HepG2 (cell line): Measurements from ENCODE around the gene SERHL2. TPM values are rescaled to one million over a fixed set of nuclear protein-coding genes. Genes with fewer than 3 reads are reported as not detected.

Experiments
- ARID3A ChIP-seq: IDR thresholded peaks from 2 replicates; pipeline ENCODE4 v1.6.1; 2012; ENCODE audit warnings: low read depth, low read length, improper control_type of control experiment
- HOXA3 ChIP-seq: sonication (generic); formaldehyde crosslinking; IDR thresholded peaks from 2 replicates; pipeline ENCODE4 v1.5.0; 2020; ENCODE audit warnings: missing genetic modification reagents
- KDM1A ChIP-seq: IDR thresholded peaks from 2 replicates; pipeline ENCODE4 v1.6.1; 2016; ENCODE audit warnings: missing compliant biosample characterization
- MATR3 ChIP-seq: sonication (generic); formaldehyde crosslinking; IDR thresholded peaks from 2 replicates; pipeline ENCODE4 v1.4.0; 2020; ENCODE audit warnings: missing genetic modification reagents
- MTF1 ChIP-seq: sonication (generic); formaldehyde crosslinking; IDR thresholded peaks from 2 replicates; pipeline ENCODE4 v1.5.0; 2020; ENCODE audit warnings: missing genetic modification reagents
- SUZ12 ChIP-seq: fragments of 150-350 bp; IDR thresholded peaks from 2 replicates; pipeline ENCODE4 v1.6.1; 2014; ENCODE audit warnings: low read depth, low read length
- TARDBP ChIP-seq: sonication (generic); formaldehyde crosslinking; IDR thresholded peaks from 2 replicates; pipeline ENCODE4 v1.8.0; 2022; ENCODE audit warnings: mild to moderate bottlenecking, missing genetic modification reagents
- TFDP1 ChIP-seq: IDR thresholded peaks from 2 replicates; pipeline ENCODE4 v1.6.1; 2016; ENCODE audit warnings: missing compliant biosample characterization, missing genetic modification reagents, borderline replicate concordance
- TFDP2 ChIP-seq: sonication (generic); formaldehyde crosslinking; IDR thresholded peaks from 2 replicates; pipeline ENCODE4 v1.4.0; 2020; ENCODE audit warnings: missing genetic modification reagents
- TIGD3 ChIP-seq: sonication (generic); formaldehyde crosslinking; IDR thresholded peaks from 2 replicates; pipeline ENCODE4 v1.5.1; 2020; ENCODE audit warnings: mild to moderate bottlenecking, missing genetic modification reagents, borderline replicate concordance
- U2AF1 ChIP-seq: fragments of 200-400 bp; formaldehyde crosslinking; optimal IDR thresholded peaks from 2 replicates; pipeline ENCODE3; 2017; ENCODE audit warnings: mild to moderate bottlenecking, low read depth, low read length
- ZBTB44 ChIP-seq: sonication (generic); formaldehyde crosslinking; IDR thresholded peaks from 2 replicates; pipeline ENCODE4 v1.4.0; 2020; ENCODE audit warnings: missing genetic modification reagents
- ZNF138 ChIP-seq: sonication (generic); formaldehyde crosslinking; IDR thresholded peaks from 2 replicates; pipeline ENCODE4 v1.5.0; 2020; ENCODE audit warnings: mild to moderate bottlenecking, low read depth, missing genetic modification reagents
- ZNF446 ChIP-seq: sonication (generic); formaldehyde crosslinking; IDR thresholded peaks from 2 replicates; pipeline ENCODE4 v1.5.0; 2020; ENCODE audit warnings: mild to moderate bottlenecking, missing genetic modification reagents
- ZNF614 ChIP-seq: IDR thresholded peaks from 2 replicates; pipeline ENCODE4 v1.6.1; 2018; ENCODE audit warnings: missing biosample characterization, missing genetic modification reagents, inconsistent platforms, borderline replicate concordance
- ZNF639 ChIP-seq: conservative IDR thresholded peaks from 2 replicates; pipeline ENCODE4 v1.6.1; 2018; ENCODE audit warnings: missing genetic modification reagents
- ZNF670 ChIP-seq: sonication (generic); formaldehyde crosslinking; IDR thresholded peaks from 2 replicates; pipeline ENCODE4 v1.8.0; 2022; ENCODE audit warnings: mild to moderate bottlenecking, missing genetic modification reagents, borderline replicate concordance
- ZNF740 ChIP-seq: sonication (generic); formaldehyde crosslinking; IDR thresholded peaks from 2 replicates; pipeline ENCODE4 v1.4.0; 2020; ENCODE audit warnings: missing genetic modification reagents
- polyA plus RNA-seq, 8 experiments: library from polyadenylated mRNA; depleted of rRNA in 3 of 8; stranded (reverse) in 7 of 8; unstranded in 1 of 8; fragments of >200 nt; fragmentation: Illumina TruSeq in 4 of 8; extraction: Trizol in 4 of 8; gene quantifications; 2 replicates each; pipeline versions ENCODE4 v1.2.1 to v1.2.3, GENCODE V29; 2011 to 2016; ENCODE audit warnings: low read depth in 4 of 8, missing spikeins in 1 of 8, mixed read lengths in 1 of 8; ENCODE audit not compliant: insufficient read depth in 1 of 8
- total RNA-seq, 5 experiments: library from RNA; depleted of rRNA; stranded (reverse); fragments of >200 nt; fragmentation: Illumina TruSeq; extraction: Trizol; gene quantifications; 2 replicates each; pipeline ENCODE4 v1.2.3, GENCODE V29; 2016; ENCODE audit warnings: low read depth in 1 of 5

Gene SERHL2
- total and polyA plus RNA-seq, 2 of the 13 experiments (the other 11 are each of a cell fraction or from before 2014, with no cell fraction given), result 1.0 to 1.8 TPM

- TF ChIP-seq ZBTB44 (CRISPR knock-in tag) (no peak), ZNF614 (no peak), U2AF1 (no peak), TARDBP (CRISPR knock-in tag) (peak; percentile 59; the same call in 1 of the 2 replicates), ZNF740 (CRISPR knock-in tag) (no peak), TIGD3 (no peak), SUZ12 (peak; percentile 21; the same call in 1 of the 2 replicates), TFDP1 (CRISPR knock-in tag) (peak; percentile 76; the same call in 1 of the 2 replicates), MATR3 (no peak), ZNF138 (CRISPR knock-in tag) (no peak), TFDP2 (CRISPR knock-in tag) (peak; percentile 85), ZNF639 (CRISPR knock-in tag) (no peak), MTF1 (CRISPR knock-in tag) (no peak), ZNF446 (CRISPR knock-in tag) (no peak), HOXA3 (CRISPR knock-in tag) (peak; percentile 80), ZNF670 (CRISPR knock-in tag) (no peak), KDM1A (no peak), ARID3A (no peak)
These were observed 28.3 kb downstream of the SERHL2 start (continued) for GRCh38 chr22:42581762-42582716.
